Testis (tissue), 3 donors: ENCODE measurements around the gene PARD6A. TPM values are rescaled to one million over a fixed set of nuclear protein-coding genes. Genes with fewer than 3 reads are reported as not detected.
"Not testable (repeated sequence)": the region's sequence is repeated elsewhere in the genome, so short reads cannot be mapped to it uniquely, and the experiment has no call there.

ENCODE experiments used
- DNase-seq: peaks from one replicate; pipeline ENCODE4 v3.0.0-alpha.2; 2019
- H3K27ac ChIP-seq, 2 donors: fragments of 200-600 bp; sonication (generic); one replicate each; pipeline ENCODE4 v1.5.1; 2019
- H3K27me3 ChIP-seq: fragments of 200-600 bp; sonication (generic); one replicate; pipeline ENCODE4 v1.5.1; 2019
- H3K36me3 ChIP-seq: fragments of 200-600 bp; sonication (generic); one replicate; pipeline ENCODE4 v1.5.1; 2017; ENCODE audit warnings: low read depth; ENCODE audit errors: missing control alignments
- H3K4me1 ChIP-seq: fragments of 200-600 bp; sonication (generic); one replicate; pipeline ENCODE4 v1.5.1; 2019
- H3K4me3 ChIP-seq, 2 donors: fragments of 200-600 bp; sonication (generic); one replicate each; pipeline ENCODE4 v1.5.1; 2017 to 2019
- H3K9me3 ChIP-seq: fragments of 200-600 bp; sonication (generic); one replicate; pipeline ENCODE4 v1.5.1; 2017
- CTCF ChIP-seq, 3 experiments: fragments of 450-650 bp in 2 of 3; fragments of 200-600 bp in 1 of 3; sonication (generic) in 1 of 3; IDR thresholded peaks; one replicate each; pipeline ENCODE4 v1.5.1; 2016 to 2019; ENCODE audit warnings: antibody characterized with exemption in 3 of 3, mild to moderate bottlenecking in 2 of 3, moderate library complexity in 1 of 3
- POLR2A ChIP-seq: fragments of 450-650 bp; IDR thresholded peaks from one replicate; pipeline ENCODE4 v1.6.1; 2017; ENCODE audit warnings: antibody characterized with exemption, mild to moderate bottlenecking, moderate library complexity
- WGBS, 2 donors: methylation state at CpG; one replicate each; pipeline ENCODE4 v1.1.5; 2018; 5-methylcytosine and 5-hydroxymethylcytosine counted together
- intact Hi-C: fragments of 100-400 bp; cut with DNase I; formaldehyde crosslinking; loops from one replicate; pipeline ENCODE4 v1.15.1; 2023; ENCODE audit warnings: low total_unique reads
- polyA plus RNA-seq: library from polyadenylated mRNA; stranded (reverse); fragments of 350-450 nt; fragmentation: Illumina TruSeq; extraction: RNeasy Lipid Tissue Mini Kit (QIAGEN cat#74804); gene quantifications from one replicate; pipeline ENCODE4 v1.2.3, GENCODE V29; 2014; ENCODE audit warnings: low read depth, low replicate concordance; ENCODE audit not compliant: insufficient read depth
- total RNA-seq, 2 donors: library from RNA; depleted of rRNA; stranded (reverse); fragments of >200 nt; gene quantifications; one replicate each; pipeline ENCODE4 v1.2.3, GENCODE V29; 2016

PARD6A gene
- total and polyA plus RNA-seq, 3 donors from 2014 or later: 30.0 to 80.1 (median 35.4) TPM

- no peak for DNase-seq
- intact Hi-C loops: no loop called here
- WGBS, 2 donors: 93 to 96% methylated on average over 10 of the region's 10 CpGs
- H3K27ac ChIP-seq: no peak overlapping the region
- no peak for TF ChIP-seq CTCF (IDR thresholded peaks at IDR 0.05)
- no peak for TF ChIP-seq POLR2A
- H3K4me3 ChIP-seq: no peak overlapping the region
- no peaks in the 10 kb centered on the region for H3K4me1 ChIP-seq
- H3K36me3 ChIP-seq: no peaks in the 10 kb centered on the region
- H3K9me3 ChIP-seq: no peaks in the 10 kb centered on the region
- H3K27me3 ChIP-seq: no peaks in the 10 kb centered on the region
Measured at GRCh38 chr16:67679935-67680897, 19.5 kb downstream of the PARD6A start.

DNA sequence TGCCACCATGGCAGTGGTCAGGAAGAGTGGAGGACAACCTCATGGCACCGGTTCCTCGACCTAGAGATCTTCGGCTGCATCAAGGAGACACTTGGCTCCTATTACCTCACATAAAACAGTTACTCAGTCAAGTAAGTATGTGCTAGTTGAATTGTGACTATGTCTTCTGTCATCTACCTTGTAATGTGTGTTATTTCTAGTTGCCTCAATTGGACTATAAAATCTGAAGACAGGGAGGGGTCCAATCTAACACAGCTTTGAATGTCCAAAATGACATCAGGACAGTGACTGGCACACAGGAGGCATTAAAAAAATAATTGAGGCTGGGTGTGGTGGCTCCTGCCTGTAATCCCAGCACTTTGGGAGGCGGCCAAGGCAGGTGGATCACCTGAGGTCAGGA lies 23.0 kb downstream of the PARD6A start:
- TF ChIP-seq POLR2A (no peak), CTCF (IDR thresholded peaks at IDR 0.05) (no peak)
- Histone ChIP-seq H3K36me3 (no peaks in the 10 kb centered on the region), H3K4me3 (no peak overlapping the region), H3K27me3 (no peaks in the 10 kb centered on the region), H3K27ac (no peak overlapping the region), H3K4me1 (no peaks in the 10 kb centered on the region), H3K9me3 (no peaks in the 10 kb centered on the region)
- intact Hi-C loops: no loop called here
- 97 to 100% methylated on average over 4 of the region's 4 CpGs for WGBS, 2 donors
- no peak for DNase-seq

DNA sequence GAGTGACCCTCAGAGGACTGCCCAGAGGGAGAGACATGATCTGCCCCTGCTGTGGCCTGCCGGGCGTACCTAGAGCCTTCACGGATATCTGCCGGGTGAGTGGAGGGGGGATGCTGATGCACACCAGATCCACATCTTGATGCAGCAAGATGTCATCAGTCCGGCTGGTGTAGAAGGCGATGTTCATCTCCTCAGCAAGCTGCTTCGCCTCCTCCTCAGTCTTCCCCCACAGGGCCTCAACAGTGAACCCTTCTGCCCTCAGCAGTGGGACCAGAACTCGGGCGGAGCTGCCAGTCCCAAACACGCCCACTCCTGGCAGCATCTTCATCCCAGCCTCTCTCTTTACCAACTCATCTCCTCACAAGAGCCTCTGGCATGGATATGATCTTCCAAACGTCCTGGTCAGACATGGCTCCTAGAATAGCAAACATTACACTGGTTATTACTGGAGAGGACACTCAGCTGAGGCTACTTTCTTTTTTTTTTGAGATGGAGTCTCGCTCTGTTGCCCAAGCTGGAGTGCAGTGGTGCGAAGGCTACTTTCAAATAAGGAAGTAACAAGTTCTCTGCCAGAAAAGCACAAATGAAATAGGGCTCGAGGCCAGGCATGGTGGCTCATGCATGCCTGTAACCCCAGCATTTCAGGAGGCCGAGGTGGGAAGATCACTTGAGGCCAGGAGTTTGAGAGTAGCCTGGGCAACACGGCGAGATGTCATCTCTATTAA lies 24.8 kb downstream of the PARD6A start:
- no peak overlapping the region for H3K27ac ChIP-seq

DNA sequence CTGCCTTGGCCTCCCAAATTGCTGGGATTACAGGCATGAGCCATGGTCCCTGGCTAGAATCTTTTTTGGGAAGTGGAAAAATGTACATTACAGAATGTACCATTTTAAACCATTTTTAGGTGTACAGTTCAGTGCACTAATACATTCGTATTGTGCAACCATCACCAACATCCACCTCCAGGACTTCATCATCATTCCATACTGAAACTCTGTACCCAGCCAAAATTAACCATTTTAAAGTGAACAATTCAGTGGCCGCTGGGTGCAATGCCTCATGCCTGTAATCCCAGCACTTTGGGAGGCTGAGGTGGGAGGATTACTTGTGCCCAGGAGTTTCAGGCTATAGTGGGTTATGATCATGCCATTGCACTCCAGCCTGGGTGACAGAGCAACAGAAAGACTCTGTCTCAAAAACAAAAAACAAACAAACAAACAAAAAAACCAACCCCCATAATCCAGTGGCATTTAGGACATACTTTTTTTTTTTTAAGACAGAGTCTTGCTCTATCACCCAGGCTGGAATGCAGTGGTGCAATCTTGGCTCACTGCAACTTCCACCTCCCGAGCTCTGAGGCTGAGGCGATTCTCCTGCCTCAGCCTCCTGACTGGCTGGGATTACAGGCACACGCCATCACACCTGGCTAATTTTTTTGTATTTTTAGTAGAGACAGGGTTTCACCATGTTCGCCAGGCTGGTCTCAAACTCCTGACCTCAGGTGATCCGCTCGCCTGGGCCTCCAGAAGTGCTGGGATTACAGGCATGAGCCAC lies 32.9 kb downstream of the PARD6A start:
- intact Hi-C loops, H3K9me3 ChIP-seq, H3K27ac ChIP-seq, H3K4me3 ChIP-seq, H3K4me1 ChIP-seq, H3K36me3 ChIP-seq, DNase-seq, H3K27me3 ChIP-seq: not testable (repeated sequence)
- 87 to 96% methylated on average over 8 of the region's 8 CpGs for WGBS, 2 donors

More for the DNA sequence above, 24.8 kb downstream of the PARD6A start:
- no peak for DNase-seq
- no peaks in the 10 kb centered on the region for H3K9me3 ChIP-seq
- WGBS, 2 donors: 89 to 96% methylated on average over 17 of the region's 17 CpGs
- TF ChIP-seq POLR2A: no peak
- no peak for TF ChIP-seq CTCF (IDR thresholded peaks at IDR 0.05)
- H3K27me3 ChIP-seq: no peaks in the 10 kb centered on the region
- H3K4me3 ChIP-seq: no peak overlapping the region
- no peaks in the 10 kb centered on the region for H3K36me3 ChIP-seq
- intact Hi-C loops: no loop called here
- no peaks in the 10 kb centered on the region for H3K4me1 ChIP-seq

- no peak overlapping the region for H3K4me3 ChIP-seq
- no peaks in the 10 kb centered on the region for H3K4me1 ChIP-seq
- TF ChIP-seq POLR2A (no peak), CTCF (IDR thresholded peaks at IDR 0.05) (no peak)
- no peak overlapping the region for H3K27ac ChIP-seq
- H3K9me3 ChIP-seq: no peaks in the 10 kb centered on the region
- no peaks in the 10 kb centered on the region for H3K27me3 ChIP-seq
- WGBS, 2 donors: 77 to 79% methylated on average over 2 of the region's 2 CpGs
- no peak for DNase-seq
- intact Hi-C loops: no loop called here
- H3K36me3 ChIP-seq: no peaks in the 10 kb centered on the region
Measured at GRCh38 chr16:67694611-67695010, 33.9 kb downstream of the PARD6A start.
